Stimulated activated CD8-positive, alpha-beta memory T cell treated with anti-CD3 and anti-CD28 coated beads, Interleukin-2, amount 100 ng/mL, for 48 hours (primary cell): ENCODE results near the gene ARHGEF38.
"Not testable (repeated sequence)": the region's sequence is repeated elsewhere in the genome, so short reads cannot be mapped to it uniquely, and the experiment has no call there.

ENCODE experiments used
- DNase-seq, 2 donors: peaks; one replicate each; pipeline ENCODE4 v3.0.0-alpha.2; 2020; ENCODE audit warnings: low read depth in 2 of 2

Gene ARHGEF38

GRCh38 chr4:105712766-105713165 is 160.3 kb downstream of the ARHGEF38 start:
- DNase-seq = no peak

- DNase-seq = no peak
Observed at GRCh38 chr4:105714071-105714521, 161.7 kb downstream of the ARHGEF38 start.

- DNase-seq = no peak
Observed at GRCh38 chr4:105714932-105715331, 162.5 kb downstream of the ARHGEF38 start.

GRCh38 chr4:105715692-105716278 is 163.4 kb downstream of the ARHGEF38 start:
- no peak for DNase-seq

- no peak for DNase-seq
Observed at GRCh38 chr4:105719204-105719603, 166.8 kb downstream of the ARHGEF38 start.

GRCh38 chr4:105725623-105726022 is 173.2 kb downstream of the ARHGEF38 start:
- DNase-seq = no peak

GRCh38 chr4:105729895-105730294 is 177.5 kb downstream of the ARHGEF38 start:
- DNase-seq = not testable (repeated sequence)
